Parathyroid adenoma (tissue), 2 donors: Measurements from ENCODE around the gene ATOH7.
A peak's percentile ranks its signal among the peaks of the same experiment; 100 is the strongest.

Experiments used
- H2AFZ ChIP-seq: fragments of 300-600 bp; sonication (generic); one replicate; pipeline ENCODE4 v1.7.0; 2017; ENCODE audit warnings: antibody characterized with exemption, mild to moderate bottlenecking
- H3K27ac ChIP-seq: fragments of 300-600 bp; sonication (generic); one replicate; pipeline ENCODE4 v1.7.0; 2017
- H3K27me3 ChIP-seq: fragments of 300-600 bp; sonication (generic); one replicate; pipeline ENCODE4 v1.7.0; 2017; ENCODE audit warnings: low read length; ENCODE audit not compliant: control insufficient read depth, insufficient read depth
- H3K36me3 ChIP-seq: fragments of 300-600 bp; sonication (generic); one replicate; pipeline ENCODE4 v1.7.0; 2017; ENCODE audit warnings: low read length; ENCODE audit not compliant: control insufficient read depth, insufficient read depth
- H3K4me1 ChIP-seq: fragments of 300-600 bp; sonication (generic); one replicate; pipeline ENCODE4 v1.7.0; 2017; ENCODE audit warnings: control low read depth
- H3K4me2 ChIP-seq: fragments of 300-600 bp; sonication (generic); one replicate; pipeline ENCODE4 v1.7.0; 2017; ENCODE audit warnings: low read length
- H3K4me3 ChIP-seq: fragments of 300-600 bp; sonication (generic); one replicate; pipeline ENCODE4 v1.7.0; 2017; ENCODE audit warnings: low read depth, low read length
- H3K79me2 ChIP-seq: fragments of 300-600 bp; sonication (generic); one replicate; pipeline ENCODE4 v1.7.0; 2017; ENCODE audit warnings: control low read depth
- H3K9ac ChIP-seq: fragments of 300-600 bp; sonication (generic); one replicate; pipeline ENCODE4 v1.7.0; 2017; ENCODE audit warnings: mild to moderate bottlenecking
- H3K9me3 ChIP-seq: fragments of 300-600 bp; sonication (generic); one replicate; pipeline ENCODE4 v1.7.0; 2017; ENCODE audit warnings: low read length; ENCODE audit not compliant: control insufficient read depth
- TF ChIP-seq, protein P1 (sequence below): fragments of 300-600 bp; sonication (generic); IDR thresholded peaks from one replicate; pipeline ENCODE4 v1.7.0; 2017; ENCODE audit warnings: antibody characterized with exemption, mild to moderate bottlenecking
- donor health status: primary hyperparathyroidism.

Gene ATOH7

DNA sequence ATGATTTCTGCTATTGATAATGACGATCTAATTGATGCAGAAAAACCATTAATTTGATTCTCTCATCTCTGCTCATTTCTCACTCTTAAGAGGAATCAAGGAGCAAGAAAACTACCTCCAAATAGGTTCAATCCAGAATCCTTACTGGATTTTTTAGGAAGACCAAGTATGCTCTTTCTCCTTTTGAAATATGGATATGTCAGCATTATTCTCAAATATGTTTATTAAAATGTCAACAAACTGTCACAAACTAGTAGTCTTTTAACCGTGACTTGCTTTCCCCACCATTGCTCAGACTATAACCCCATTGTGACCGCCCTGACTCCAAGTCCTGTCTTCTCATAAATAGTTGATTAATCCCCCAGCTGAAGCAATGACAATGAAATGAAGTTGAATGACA, 1.1 kb upstream of the ATOH7 start:
- no peak overlapping the region for H3K9ac ChIP-seq
- H3K4me2 ChIP-seq, result no peak overlapping the region
- no peak overlapping the region for H3K27ac ChIP-seq
- no peaks in the 10 kb centered on the region for H3K9me3 ChIP-seq
- no peaks in the 10 kb centered on the region for H3K79me2 ChIP-seq
- H3K4me3 ChIP-seq, result no peak overlapping the region
- H3K4me1 ChIP-seq, result no peaks in the 10 kb centered on the region
- TF ChIP-seq, protein P1, sequence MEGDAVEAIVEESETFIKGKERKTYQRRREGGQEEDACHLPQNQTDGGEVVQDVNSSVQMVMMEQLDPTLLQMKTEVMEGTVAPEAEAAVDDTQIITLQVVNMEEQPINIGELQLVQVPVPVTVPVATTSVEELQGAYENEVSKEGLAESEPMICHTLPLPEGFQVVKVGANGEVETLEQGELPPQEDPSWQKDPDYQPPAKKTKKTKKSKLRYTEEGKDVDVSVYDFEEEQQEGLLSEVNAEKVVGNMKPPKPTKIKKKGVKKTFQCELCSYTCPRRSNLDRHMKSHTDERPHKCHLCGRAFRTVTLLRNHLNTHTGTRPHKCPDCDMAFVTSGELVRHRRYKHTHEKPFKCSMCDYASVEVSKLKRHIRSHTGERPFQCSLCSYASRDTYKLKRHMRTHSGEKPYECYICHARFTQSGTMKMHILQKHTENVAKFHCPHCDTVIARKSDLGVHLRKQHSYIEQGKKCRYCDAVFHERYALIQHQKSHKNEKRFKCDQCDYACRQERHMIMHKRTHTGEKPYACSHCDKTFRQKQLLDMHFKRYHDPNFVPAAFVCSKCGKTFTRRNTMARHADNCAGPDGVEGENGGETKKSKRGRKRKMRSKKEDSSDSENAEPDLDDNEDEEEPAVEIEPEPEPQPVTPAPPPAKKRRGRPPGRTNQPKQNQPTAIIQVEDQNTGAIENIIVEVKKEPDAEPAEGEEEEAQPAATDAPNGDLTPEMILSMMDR, result no peak
- H3K27me3 ChIP-seq, result no peaks in the 10 kb centered on the region
- no peak overlapping the region for H2AFZ ChIP-seq
- no peaks in the 10 kb centered on the region for H3K36me3 ChIP-seq

DNA sequence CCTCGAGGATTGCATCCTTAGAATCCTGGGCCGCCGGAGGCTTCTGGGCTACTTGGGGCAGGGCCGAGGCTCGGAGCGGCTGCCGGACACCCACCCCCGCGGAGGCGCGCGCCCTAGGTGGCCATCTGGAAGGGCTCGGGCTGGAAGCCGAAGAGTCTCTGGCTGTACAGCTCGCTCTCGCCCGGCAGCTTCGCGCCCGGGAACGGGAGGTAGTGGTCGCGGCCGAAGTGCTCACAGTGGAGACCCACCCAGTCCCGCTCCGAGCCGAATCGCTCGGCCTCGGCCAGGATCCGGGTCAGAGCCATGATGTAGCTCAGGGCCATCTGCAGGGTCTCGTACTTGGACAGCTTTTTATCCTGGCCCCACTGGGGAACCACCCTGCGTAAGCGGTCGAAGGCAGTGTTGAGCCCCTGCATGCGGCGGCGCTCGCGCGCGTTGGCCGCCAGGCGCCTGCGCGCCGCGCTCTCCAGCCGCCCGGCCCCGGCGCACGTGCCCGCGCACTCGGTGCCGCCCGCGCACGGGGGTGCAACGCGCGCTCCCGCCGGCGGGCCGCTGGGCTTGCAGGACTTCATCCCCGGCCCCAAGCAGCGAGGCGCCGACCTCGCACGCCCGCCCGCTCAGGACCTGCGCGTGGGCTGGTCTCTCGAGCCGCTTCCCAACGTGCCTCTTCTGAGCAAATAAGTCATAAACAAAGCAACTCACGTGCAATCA, 652 bp downstream of the ATOH7 start:
- Histone ChIP-seq H2AFZ (peak overlapping the region; percentile 98), H3K27ac (peak overlapping the region; percentile 22)
- TF ChIP-seq, protein P1, result no peak

DNA sequence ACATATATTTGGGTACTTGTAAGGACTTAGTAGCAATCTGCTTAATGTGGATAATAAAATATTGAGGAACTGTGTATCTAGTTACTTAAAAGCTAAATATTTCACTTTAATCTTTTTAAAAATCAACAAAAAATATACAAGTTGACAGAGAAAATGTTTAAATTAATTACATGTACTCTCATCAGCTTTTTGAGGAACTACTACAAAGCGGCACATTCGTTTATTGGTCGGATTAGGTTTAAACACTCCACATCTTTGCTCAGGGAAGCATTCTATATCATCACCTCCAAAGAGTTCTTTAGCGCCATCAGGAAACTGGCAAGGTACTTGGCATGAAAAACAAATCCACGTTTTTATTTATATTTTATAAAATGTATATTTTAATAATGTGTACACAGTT, 1.6 kb downstream of the ATOH7 start:
- no peak overlapping the region for H3K27ac ChIP-seq
- TF ChIP-seq, protein P1, result no peak
- no peaks in the 10 kb centered on the region for H3K79me2 ChIP-seq
- no peak overlapping the region for H3K4me3 ChIP-seq
- H3K4me2 ChIP-seq, result no peak overlapping the region
- no peak overlapping the region for H3K9ac ChIP-seq
- H3K9me3 ChIP-seq, result no peaks in the 10 kb centered on the region
- no peaks in the 10 kb centered on the region for H3K27me3 ChIP-seq
- no peak overlapping the region for H2AFZ ChIP-seq
- H3K4me1 ChIP-seq, result no peaks in the 10 kb centered on the region
- no peaks in the 10 kb centered on the region for H3K36me3 ChIP-seq

More for the DNA sequence above, 652 bp downstream of the ATOH7 start:
- peak overlapping the region; percentile 70 for H3K4me3 ChIP-seq
- H3K4me2 ChIP-seq, result peak overlapping the region; percentile 99
- H3K36me3 ChIP-seq, result no peaks in the 10 kb centered on the region
- H3K4me1 ChIP-seq, result no peaks in the 10 kb centered on the region
- no peaks in the 10 kb centered on the region for H3K9me3 ChIP-seq
- H3K27me3 ChIP-seq, result no peaks in the 10 kb centered on the region
- H3K9ac ChIP-seq, result peak overlapping the region; percentile 24
- H3K79me2 ChIP-seq, result no peaks in the 10 kb centered on the region

DNA sequence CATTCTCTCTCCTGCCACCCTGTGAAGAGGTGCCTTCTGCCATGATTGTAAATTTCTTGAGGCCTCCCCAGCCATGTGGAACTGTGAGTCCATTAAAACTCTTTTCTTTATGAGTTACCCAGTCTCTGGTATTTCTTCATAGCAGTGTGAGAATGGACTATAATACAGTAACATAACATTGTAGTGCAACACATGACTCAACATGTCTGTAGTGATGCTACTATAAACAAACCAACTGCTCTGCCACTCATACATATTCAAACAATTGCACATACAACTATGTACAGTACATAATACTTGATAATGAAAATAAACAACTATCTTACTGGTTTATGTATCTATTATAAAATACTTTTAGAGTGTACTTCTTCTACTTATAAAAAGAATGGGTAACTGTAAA, 7.1 kb downstream of the ATOH7 start:
- TF ChIP-seq, protein P1, result no peak
- no peak overlapping the region for H3K4me3 ChIP-seq
- H3K4me2 ChIP-seq, result no peak overlapping the region
- no peaks in the 10 kb centered on the region for H3K36me3 ChIP-seq
- H3K27ac ChIP-seq, result no peak overlapping the region
- H3K27me3 ChIP-seq, result no peaks in the 10 kb centered on the region
- no peaks in the 10 kb centered on the region for H3K4me1 ChIP-seq
- no peaks in the 10 kb centered on the region for H3K9me3 ChIP-seq
- no peaks in the 10 kb centered on the region for H3K79me2 ChIP-seq
- no peak overlapping the region for H3K9ac ChIP-seq
- H2AFZ ChIP-seq, result no peak overlapping the region
